SK-N-SH (cell line): Measurements from ENCODE around the gene ADAMTS19.

ENCODE experiments used
- EP300 ChIP-seq, 2 experiments: IDR thresholded peaks; 2 replicates each; pipeline versions ENCODE4 v1.4.0 to v1.6.1; 2012; ENCODE audit warnings: borderline replicate concordance in 1 of 2, low read depth in 1 of 2, low read length in 1 of 2
- FOXM1 ChIP-seq: IDR thresholded peaks from 2 replicates; pipeline ENCODE4 v1.4.0; 2012; ENCODE audit warnings: low read depth, mild to moderate bottlenecking
- GABPA ChIP-seq: IDR thresholded peaks from 2 replicates; pipeline ENCODE4 v1.4.0; 2012; ENCODE audit warnings: low read depth, mild to moderate bottlenecking
- MXI1 ChIP-seq: IDR thresholded peaks from 2 replicates; pipeline ENCODE4 v1.6.1; 2012; ENCODE audit warnings: mild to moderate bottlenecking, low read depth, low read length, improper control_type of control experiment
- POLR2AphosphoS5 ChIP-seq: IDR thresholded peaks from 2 replicates; pipeline ENCODE4 v1.6.1; 2012; ENCODE audit warnings: low read depth, low read length
- RAD21 ChIP-seq: IDR thresholded peaks from 2 replicates; pipeline ENCODE4 v1.6.1; 2012; ENCODE audit warnings: mild to moderate bottlenecking, low read length
- TAF1 ChIP-seq: IDR thresholded peaks from 2 replicates; pipeline ENCODE4 v1.6.1; 2012; ENCODE audit warnings: low read depth, mild to moderate bottlenecking, low read length, moderate library complexity, borderline replicate concordance
- TF ChIP-seq, protein P1 (sequence below): fragments of 200-600 bp; sonication (generic); IDR thresholded peaks from 2 replicates; pipeline ENCODE4 v1.6.1; 2017; ENCODE audit warnings: antibody characterized with exemption, mild to moderate bottlenecking, moderate library complexity
- TF ChIP-seq, protein P2 (sequence below): IDR thresholded peaks from 2 replicates; pipeline ENCODE4 v1.4.0; 2012; ENCODE audit warnings: low read depth
- TF ChIP-seq, protein P3 (sequence below): fragments of 150-350 bp; IDR thresholded peaks from 2 replicates; pipeline ENCODE4 v1.6.1; 2016; ENCODE audit warnings: mild to moderate bottlenecking, low read depth, low read length
- TF ChIP-seq, protein P4 (sequence below): fragments of 150-350 bp; IDR thresholded peaks from 2 replicates; pipeline ENCODE4 v1.6.1; 2017; ENCODE audit warnings: antibody characterized with exemption, low read length, low read depth, borderline replicate concordance
- TF ChIP-seq, protein P5 (sequence below): IDR thresholded peaks from 2 replicates; pipeline ENCODE4 v1.4.0; 2012; ENCODE audit warnings: low read depth, borderline replicate concordance

DNA sequence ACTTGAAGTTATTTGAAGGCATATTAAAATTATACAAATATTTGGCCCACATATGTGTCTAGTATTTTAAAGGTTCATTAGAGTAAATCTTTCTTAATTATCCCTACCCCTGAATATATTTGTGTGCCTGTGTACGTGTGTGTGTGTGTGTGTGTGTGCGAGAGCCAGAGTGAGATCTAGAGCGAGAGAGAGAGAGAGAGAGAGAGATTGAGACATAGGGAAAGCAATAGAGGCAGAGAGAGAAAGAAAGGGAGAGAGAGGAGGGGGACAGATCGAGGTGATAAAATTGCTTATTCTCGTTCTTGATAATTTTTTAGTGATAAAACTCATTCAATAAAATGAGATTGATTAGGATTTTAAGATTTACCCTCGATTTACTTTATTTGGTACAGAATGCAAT, 47.4 kb downstream of the ADAMTS19 start:
- TF ChIP-seq, protein P1, sequence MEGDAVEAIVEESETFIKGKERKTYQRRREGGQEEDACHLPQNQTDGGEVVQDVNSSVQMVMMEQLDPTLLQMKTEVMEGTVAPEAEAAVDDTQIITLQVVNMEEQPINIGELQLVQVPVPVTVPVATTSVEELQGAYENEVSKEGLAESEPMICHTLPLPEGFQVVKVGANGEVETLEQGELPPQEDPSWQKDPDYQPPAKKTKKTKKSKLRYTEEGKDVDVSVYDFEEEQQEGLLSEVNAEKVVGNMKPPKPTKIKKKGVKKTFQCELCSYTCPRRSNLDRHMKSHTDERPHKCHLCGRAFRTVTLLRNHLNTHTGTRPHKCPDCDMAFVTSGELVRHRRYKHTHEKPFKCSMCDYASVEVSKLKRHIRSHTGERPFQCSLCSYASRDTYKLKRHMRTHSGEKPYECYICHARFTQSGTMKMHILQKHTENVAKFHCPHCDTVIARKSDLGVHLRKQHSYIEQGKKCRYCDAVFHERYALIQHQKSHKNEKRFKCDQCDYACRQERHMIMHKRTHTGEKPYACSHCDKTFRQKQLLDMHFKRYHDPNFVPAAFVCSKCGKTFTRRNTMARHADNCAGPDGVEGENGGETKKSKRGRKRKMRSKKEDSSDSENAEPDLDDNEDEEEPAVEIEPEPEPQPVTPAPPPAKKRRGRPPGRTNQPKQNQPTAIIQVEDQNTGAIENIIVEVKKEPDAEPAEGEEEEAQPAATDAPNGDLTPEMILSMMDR = no peak
- TF ChIP-seq, protein P2, sequence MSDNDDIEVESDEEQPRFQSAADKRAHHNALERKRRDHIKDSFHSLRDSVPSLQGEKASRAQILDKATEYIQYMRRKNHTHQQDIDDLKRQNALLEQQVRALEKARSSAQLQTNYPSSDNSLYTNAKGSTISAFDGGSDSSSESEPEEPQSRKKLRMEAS = no peak
- TF ChIP-seq POLR2AphosphoS5 = no peak
- TF ChIP-seq, protein P3, sequence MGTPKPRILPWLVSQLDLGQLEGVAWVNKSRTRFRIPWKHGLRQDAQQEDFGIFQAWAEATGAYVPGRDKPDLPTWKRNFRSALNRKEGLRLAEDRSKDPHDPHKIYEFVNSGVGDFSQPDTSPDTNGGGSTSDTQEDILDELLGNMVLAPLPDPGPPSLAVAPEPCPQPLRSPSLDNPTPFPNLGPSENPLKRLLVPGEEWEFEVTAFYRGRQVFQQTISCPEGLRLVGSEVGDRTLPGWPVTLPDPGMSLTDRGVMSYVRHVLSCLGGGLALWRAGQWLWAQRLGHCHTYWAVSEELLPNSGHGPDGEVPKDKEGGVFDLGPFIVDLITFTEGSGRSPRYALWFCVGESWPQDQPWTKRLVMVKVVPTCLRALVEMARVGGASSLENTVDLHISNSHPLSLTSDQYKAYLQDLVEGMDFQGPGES = no peak
- no peak for TF ChIP-seq RAD21
- TF ChIP-seq, protein P4, sequence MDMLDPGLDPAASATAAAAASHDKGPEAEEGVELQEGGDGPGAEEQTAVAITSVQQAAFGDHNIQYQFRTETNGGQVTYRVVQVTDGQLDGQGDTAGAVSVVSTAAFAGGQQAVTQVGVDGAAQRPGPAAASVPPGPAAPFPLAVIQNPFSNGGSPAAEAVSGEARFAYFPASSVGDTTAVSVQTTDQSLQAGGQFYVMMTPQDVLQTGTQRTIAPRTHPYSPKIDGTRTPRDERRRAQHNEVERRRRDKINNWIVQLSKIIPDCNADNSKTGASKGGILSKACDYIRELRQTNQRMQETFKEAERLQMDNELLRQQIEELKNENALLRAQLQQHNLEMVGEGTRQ = no peak
- no peak for TF ChIP-seq MXI1
- TF ChIP-seq EP300 (IDR thresholded peaks at IDR 0.05; ENCODE audit: borderline replicate concordance in 1 of 2, low read depth in 1 of 2, low read length in 1 of 2) = no peak
- TF ChIP-seq GABPA = no peak
- TF ChIP-seq FOXM1 = no peak
- no peak for TF ChIP-seq TAF1
- TF ChIP-seq, protein P5, sequence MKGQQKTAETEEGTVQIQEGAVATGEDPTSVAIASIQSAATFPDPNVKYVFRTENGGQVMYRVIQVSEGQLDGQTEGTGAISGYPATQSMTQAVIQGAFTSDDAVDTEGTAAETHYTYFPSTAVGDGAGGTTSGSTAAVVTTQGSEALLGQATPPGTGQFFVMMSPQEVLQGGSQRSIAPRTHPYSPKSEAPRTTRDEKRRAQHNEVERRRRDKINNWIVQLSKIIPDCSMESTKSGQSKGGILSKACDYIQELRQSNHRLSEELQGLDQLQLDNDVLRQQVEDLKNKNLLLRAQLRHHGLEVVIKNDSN = no peak
